Calu3 (cell line): Measurements from ENCODE around the gene GCC2. TPM values are rescaled to one million over a fixed set of nuclear protein-coding genes. Genes with fewer than 3 reads are reported as not detected.

Experiments used
- Bru-seq: library from RNA; stranded (reverse); fragments of 400-500 nt; gene quantifications from one replicate; lab custom pipeline; 2021; lab: Mats Ljungman, UMichigan
- BruChase-seq, 2 experiments: library from RNA; stranded (reverse); fragments of 400-500 nt; gene quantifications; one replicate each; lab custom pipeline; 2021; lab: Mats Ljungman, UMichigan
- BruUV-seq: library from RNA; stranded (reverse); fragments of 400-500 nt; replicated peaks from 2 replicates; lab custom pipeline; 2021; lab: Mats Ljungman, UMichigan
- CTCF ChIA-PET: fragments of 300-600 bp; sonication (Branson Sonifier 250); formaldehyde crosslinking; loops from one replicate; lab custom pipeline; 2022; ENCODE audit warnings: antibody characterized with exemption; lab: Charles Lee
- DNase-seq: peaks from one replicate; pipeline ENCODE4 v3.0.0; 2022
- H3K27ac Mint-ChIP-seq: one replicate; pipeline ENCODE4 v1.8.0; 2022; ENCODE audit warnings: mixed read lengths; ENCODE audit not compliant: unreplicated experiment
- H3K27me3 Mint-ChIP-seq: one replicate; pipeline ENCODE4 v1.8.0; 2022; ENCODE audit warnings: mixed read lengths; ENCODE audit not compliant: unreplicated experiment
- H3K36me3 Mint-ChIP-seq: one replicate; pipeline ENCODE4 v1.8.0; 2022; ENCODE audit warnings: mild to moderate bottlenecking, moderate library complexity, mixed read lengths; ENCODE audit not compliant: insufficient read depth, unreplicated experiment
- H3K4me1 Mint-ChIP-seq: one replicate; pipeline ENCODE4 v1.8.0; 2022; ENCODE audit warnings: mild to moderate bottlenecking, low read depth, mixed read lengths; ENCODE audit not compliant: unreplicated experiment
- H3K4me3 Mint-ChIP-seq: one replicate; pipeline ENCODE4 v1.8.0; 2022; ENCODE audit warnings: mild to moderate bottlenecking, low read depth, moderate library complexity, mixed read lengths; ENCODE audit not compliant: unreplicated experiment
- H3K9me3 Mint-ChIP-seq: one replicate; pipeline ENCODE4 v1.8.0; 2022; ENCODE audit warnings: low read depth, mixed read lengths; ENCODE audit not compliant: unreplicated experiment
- intact Hi-C: fragments of 100-400 bp; cut with micrococcal nuclease; formaldehyde crosslinking; loops from one replicate; pipeline ENCODE4 v1.10.0; 2022; ENCODE audit not compliant: unreplicated experiment
- long read RNA-seq: library from polyadenylated mRNA; stranded (forward); transcript quantifications from one replicate; pipeline ENCODE4 v2.0.0, GENCODE V29; 2022
- total RNA-seq: library from RNA; stranded (reverse); gene quantifications from 2 replicates; pipeline ENCODE4 v1.2.3, GENCODE V29; 2022
- TF ChIP-seq, protein P1 (sequence below): fragments of 200-600 bp; IDR thresholded peaks from one replicate; pipeline ENCODE4 v1.8.0; 2022; ENCODE audit warnings: antibody characterized with exemption; ENCODE audit not compliant: unreplicated experiment

Gene GCC2, protein sequence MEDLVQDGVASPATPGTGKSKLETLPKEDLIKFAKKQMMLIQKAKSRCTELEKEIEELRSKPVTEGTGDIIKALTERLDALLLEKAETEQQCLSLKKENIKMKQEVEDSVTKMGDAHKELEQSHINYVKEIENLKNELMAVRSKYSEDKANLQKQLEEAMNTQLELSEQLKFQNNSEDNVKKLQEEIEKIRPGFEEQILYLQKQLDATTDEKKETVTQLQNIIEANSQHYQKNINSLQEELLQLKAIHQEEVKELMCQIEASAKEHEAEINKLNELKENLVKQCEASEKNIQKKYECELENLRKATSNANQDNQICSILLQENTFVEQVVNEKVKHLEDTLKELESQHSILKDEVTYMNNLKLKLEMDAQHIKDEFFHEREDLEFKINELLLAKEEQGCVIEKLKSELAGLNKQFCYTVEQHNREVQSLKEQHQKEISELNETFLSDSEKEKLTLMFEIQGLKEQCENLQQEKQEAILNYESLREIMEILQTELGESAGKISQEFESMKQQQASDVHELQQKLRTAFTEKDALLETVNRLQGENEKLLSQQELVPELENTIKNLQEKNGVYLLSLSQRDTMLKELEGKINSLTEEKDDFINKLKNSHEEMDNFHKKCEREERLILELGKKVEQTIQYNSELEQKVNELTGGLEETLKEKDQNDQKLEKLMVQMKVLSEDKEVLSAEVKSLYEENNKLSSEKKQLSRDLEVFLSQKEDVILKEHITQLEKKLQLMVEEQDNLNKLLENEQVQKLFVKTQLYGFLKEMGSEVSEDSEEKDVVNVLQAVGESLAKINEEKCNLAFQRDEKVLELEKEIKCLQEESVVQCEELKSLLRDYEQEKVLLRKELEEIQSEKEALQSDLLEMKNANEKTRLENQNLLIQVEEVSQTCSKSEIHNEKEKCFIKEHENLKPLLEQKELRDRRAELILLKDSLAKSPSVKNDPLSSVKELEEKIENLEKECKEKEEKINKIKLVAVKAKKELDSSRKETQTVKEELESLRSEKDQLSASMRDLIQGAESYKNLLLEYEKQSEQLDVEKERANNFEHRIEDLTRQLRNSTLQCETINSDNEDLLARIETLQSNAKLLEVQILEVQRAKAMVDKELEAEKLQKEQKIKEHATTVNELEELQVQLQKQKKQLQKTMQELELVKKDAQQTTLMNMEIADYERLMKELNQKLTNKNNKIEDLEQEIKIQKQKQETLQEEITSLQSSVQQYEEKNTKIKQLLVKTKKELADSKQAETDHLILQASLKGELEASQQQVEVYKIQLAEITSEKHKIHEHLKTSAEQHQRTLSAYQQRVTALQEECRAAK (N-terminal part only)
- total RNA-seq (54.9 and 60.4 TPM in 2 replicates), Bru-seq, nascent RNA (percentile 89 among the genes with signal in this experiment), BruChase-seq, experiment 1, labeled RNA remaining after a 6-hour chase (percentile 82 among the genes with signal in this experiment), BruChase-seq, experiment 2, labeled RNA remaining after a 2-hour chase (percentile 84 among the genes with signal in this experiment)
- long read RNA-seq, full-length matches to known transcripts: 4 of 19 reads
- long read RNA-seq, partial matches to known transcripts: 6 of 19 reads
- long read RNA-seq, other reads (novel, unspliced or antisense): 9 of 19 reads

- peak; percentile 95 for DNase-seq
- Mint-ChIP-seq H3K27ac (peak within 1 kb of the TSS; percentile 99), H3K27me3 (no peaks in the 10 kb centered on the region), H3K36me3 (peaks cover 43% of the 10 kb centered on the region), H3K4me3 (peak within 1 kb of the TSS; percentile 99), H3K4me1 (peaks cover 17% of the 10 kb centered on the region), H3K9me3 (peaks cover 2% of the 10 kb centered on the region)
- BruUV-seq: TSS peak; percentile 92
- intact Hi-C loops: loop anchor here (5.0 kb wide), 2 partner anchors 62 to 97 kb away; no protein-coding TSS in a partner anchor
- CTCF ChIA-PET: interaction anchor here (0.6 to 1.2 kb wide), 2 partner anchors 11 to 384 kb away, joined by 4 to 5 read pairs; no protein-coding TSS in a partner anchor
- TF ChIP-seq, protein P1, sequence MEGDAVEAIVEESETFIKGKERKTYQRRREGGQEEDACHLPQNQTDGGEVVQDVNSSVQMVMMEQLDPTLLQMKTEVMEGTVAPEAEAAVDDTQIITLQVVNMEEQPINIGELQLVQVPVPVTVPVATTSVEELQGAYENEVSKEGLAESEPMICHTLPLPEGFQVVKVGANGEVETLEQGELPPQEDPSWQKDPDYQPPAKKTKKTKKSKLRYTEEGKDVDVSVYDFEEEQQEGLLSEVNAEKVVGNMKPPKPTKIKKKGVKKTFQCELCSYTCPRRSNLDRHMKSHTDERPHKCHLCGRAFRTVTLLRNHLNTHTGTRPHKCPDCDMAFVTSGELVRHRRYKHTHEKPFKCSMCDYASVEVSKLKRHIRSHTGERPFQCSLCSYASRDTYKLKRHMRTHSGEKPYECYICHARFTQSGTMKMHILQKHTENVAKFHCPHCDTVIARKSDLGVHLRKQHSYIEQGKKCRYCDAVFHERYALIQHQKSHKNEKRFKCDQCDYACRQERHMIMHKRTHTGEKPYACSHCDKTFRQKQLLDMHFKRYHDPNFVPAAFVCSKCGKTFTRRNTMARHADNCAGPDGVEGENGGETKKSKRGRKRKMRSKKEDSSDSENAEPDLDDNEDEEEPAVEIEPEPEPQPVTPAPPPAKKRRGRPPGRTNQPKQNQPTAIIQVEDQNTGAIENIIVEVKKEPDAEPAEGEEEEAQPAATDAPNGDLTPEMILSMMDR: no peak
Observed at GRCh38 chr2:108448678-108449409, at the start of gene GCC2. Gene GCC2 (plus strand): TSS chr2:108449206. CDS start chr2:108449275, 69 bp downstream.

GRCh38 chr2:108399479-108399878 lies 49.5 kb upstream of the GCC2 start:
- H3K9me3 Mint-ChIP-seq: peaks cover 7% of the 10 kb centered on the region
- H3K4me3 Mint-ChIP-seq: no peak overlapping the region
- no peaks in the 10 kb centered on the region for H3K36me3 Mint-ChIP-seq
- BruUV-seq: no TSS peak
- H3K4me1 Mint-ChIP-seq: no peaks in the 10 kb centered on the region
- DNase-seq: no peak
- CTCF ChIA-PET: no interaction called here
- no peaks in the 10 kb centered on the region for H3K27me3 Mint-ChIP-seq
- H3K27ac Mint-ChIP-seq: no peak overlapping the region
- TF ChIP-seq, protein P1: no peak
- intact Hi-C loops: no loop called here

GRCh38 chr2:108401800-108402199 lies 47.2 kb upstream of the GCC2 start:
- no peak for DNase-seq
- BruUV-seq: no TSS peak
- CTCF ChIA-PET: no interaction called here
- no peak overlapping the region for H3K27ac Mint-ChIP-seq
- TF ChIP-seq, protein P1: no peak
- intact Hi-C loops: no loop called here
- peaks cover 11% of the 10 kb centered on the region for H3K9me3 Mint-ChIP-seq
- no peak overlapping the region for H3K4me3 Mint-ChIP-seq
- no peaks in the 10 kb centered on the region for H3K4me1 Mint-ChIP-seq
- H3K36me3 Mint-ChIP-seq: no peaks in the 10 kb centered on the region
- no peaks in the 10 kb centered on the region for H3K27me3 Mint-ChIP-seq
